Ureter (tissue), 1 donor: ENCODE data around the gene GCM1. TPM values are rescaled to one million over a fixed set of nuclear protein-coding genes. Genes with fewer than 3 reads are reported as not detected.
"Not testable (repeated sequence)": the region's sequence is repeated elsewhere in the genome, so short reads cannot be mapped to it uniquely, and the experiment has no call there.

Source experiments
- DNase-seq: peaks from one replicate; pipeline ENCODE4 v3.0.0-alpha.2; 2020; ENCODE audit warnings: low spot score
- total RNA-seq: library from RNA; stranded (reverse); gene quantifications from one replicate; pipeline ENCODE4 v1.2.4, GENCODE V29; 2023
- donor health status: DM: yes; HTN: yes; CAD: no.

Gene GCM1, protein sequence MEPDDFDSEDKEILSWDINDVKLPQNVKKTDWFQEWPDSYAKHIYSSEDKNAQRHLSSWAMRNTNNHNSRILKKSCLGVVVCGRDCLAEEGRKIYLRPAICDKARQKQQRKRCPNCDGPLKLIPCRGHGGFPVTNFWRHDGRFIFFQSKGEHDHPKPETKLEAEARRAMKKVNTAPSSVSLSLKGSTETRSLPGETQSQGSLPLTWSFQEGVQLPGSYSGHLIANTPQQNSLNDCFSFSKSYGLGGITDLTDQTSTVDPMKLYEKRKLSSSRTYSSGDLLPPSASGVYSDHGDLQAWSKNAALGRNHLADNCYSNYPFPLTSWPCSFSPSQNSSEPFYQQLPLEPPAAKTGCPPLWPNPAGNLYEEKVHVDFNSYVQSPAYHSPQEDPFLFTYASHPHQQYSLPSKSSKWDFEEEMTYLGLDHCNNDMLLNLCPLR
- not detected for total RNA-seq

DNA sequence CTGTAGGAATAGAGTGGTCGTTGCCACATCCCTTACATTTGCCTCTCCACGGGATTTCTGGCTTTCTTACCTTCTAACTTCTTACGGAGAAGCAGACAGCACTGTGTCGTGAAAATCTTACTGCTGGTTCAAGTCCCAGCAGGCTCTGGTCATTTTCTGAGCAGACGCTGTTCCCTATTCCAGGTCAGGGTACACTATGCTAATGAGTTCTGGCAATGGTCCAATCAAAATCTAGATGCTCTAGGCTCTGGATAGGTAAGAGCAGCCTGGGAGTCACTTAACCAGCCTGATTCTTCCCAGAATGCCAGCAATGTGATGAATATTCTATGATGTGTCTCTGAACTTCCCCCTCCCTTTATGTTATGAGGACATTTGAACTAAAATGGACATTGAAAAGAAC is at the start of gene GCM1:
Gene GCM1, minus strand, starts transcription at position 158 of the 400 bp plus-strand sequence. CDS start 3,209 bp downstream, outside the sequence.
- DNase-seq = no peak

DNA sequence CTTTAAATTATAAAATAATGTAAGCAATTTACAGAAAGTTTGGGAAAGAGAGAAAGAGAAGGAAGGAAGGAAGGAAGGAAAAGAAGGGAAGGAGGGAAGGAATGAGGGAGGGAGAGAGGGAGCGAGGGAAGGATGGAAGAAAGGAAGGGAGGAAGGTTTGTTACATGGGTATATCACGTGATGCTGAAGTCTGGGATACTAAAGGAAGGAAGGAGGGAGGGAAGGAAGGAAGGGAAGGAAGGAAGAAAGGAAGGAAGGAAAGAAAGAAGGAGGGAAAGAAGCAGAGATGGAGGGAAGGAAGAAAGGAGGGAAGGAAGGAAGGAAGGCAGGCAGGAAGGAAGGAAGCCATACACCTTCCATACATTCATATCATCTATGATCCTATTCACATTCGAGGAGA is 48.9 kb upstream of the GCM1 start:
- DNase-seq = no peak

DNA sequence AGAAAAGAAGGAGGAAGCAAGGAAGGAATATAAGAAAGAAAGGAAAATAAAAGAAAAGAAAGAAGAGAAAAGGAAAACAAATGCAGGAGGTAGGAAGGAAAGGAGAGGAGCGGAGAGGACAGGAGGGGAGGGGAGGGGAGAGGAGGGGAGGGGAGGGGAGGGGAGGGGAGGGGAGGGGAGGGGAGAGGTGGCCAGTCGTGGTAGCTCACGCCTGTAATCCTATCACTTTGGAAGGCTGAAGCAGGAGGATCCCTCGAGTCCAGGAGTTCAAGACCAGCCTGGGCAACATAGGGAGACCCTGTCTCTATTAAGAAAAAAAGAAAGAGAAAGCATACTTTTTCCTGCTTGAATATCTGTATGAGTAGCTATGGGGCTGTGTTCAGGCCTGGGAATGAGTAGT is 46.4 kb upstream of the GCM1 start:
- DNase-seq = no peak

DNA sequence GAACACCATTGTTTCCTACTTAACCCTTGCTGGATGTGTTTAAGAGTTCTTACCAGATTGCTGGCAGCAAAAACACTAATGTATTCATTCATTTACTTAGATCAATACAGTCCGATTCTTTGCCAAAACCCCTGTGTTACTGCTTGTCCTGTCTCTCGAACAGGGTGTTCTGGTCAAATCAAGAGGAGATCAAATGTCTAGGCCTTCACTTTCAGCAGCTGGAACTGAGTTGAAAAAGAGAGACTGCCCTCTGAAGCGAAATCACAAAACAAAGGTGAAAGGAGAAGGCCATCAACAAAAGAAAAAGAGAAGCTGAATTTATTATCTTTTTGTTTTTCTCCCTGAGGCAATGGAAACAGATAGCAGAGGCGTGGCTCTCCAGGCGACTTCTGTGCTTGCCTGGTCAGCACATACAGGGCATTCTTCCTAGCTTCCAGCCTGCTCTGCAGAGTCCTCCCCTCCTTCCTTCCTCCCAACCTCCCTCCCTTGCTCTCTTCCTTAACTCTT is 44.1 kb upstream of the GCM1 start:
- no peak for DNase-seq

DNA sequence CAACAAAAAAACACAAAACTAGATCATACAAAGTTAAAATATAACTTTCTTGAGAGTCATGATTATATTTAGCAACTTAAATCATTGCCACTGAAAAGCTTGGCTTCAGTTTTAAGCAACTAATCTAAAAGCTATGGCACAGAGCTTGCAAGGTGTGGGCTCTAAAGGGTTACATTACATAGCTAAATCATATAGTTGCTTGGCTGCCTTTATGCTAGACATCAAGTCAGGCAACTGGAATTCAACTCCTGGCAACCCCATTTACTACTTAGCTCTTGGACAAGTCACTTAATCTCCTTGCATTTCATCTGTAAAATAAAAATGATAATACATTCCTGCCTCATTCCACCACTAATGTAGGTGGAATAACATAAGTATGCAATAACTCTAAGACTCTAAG is 40.9 kb upstream of the GCM1 start:
- no peak for DNase-seq

DNA sequence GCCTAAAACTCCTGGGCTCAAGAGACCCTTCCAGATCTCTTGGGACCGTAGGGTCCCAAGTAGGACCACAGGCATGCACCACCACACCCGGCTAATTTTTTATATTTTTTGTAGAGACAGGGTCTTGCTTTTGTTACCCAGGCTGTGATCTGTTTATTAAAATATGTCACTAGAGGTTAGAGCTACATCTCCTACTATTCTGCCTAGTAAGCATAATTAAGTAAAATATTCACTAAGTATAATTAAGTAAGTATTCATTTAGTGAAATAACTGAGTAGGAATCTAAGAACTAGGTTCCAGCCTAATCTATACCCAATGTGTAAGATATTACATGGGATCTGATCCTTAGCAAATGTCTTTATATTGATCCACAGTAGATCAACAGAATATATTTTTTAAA is 40.2 kb upstream of the GCM1 start:
- DNase-seq = no peak

DNA sequence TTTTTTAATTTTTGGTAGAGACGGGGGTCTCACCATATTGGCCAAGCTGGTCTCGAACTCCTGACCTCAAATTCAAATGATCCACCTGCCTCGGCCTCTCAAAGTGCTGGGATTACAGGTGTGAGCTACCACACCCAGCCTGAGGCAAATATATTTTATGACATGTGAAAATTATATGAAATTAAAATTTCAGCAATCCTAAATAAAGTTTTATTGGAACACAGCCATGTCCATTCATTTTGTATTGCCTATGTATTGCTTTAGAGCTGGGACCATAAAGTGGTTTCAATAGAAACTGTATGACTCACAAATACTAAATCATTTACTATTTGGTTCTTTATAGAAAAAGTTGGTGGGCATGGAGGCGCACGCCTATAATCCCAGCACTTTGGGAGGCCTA is 32.0 kb upstream of the GCM1 start:
- no peak for DNase-seq

DNA sequence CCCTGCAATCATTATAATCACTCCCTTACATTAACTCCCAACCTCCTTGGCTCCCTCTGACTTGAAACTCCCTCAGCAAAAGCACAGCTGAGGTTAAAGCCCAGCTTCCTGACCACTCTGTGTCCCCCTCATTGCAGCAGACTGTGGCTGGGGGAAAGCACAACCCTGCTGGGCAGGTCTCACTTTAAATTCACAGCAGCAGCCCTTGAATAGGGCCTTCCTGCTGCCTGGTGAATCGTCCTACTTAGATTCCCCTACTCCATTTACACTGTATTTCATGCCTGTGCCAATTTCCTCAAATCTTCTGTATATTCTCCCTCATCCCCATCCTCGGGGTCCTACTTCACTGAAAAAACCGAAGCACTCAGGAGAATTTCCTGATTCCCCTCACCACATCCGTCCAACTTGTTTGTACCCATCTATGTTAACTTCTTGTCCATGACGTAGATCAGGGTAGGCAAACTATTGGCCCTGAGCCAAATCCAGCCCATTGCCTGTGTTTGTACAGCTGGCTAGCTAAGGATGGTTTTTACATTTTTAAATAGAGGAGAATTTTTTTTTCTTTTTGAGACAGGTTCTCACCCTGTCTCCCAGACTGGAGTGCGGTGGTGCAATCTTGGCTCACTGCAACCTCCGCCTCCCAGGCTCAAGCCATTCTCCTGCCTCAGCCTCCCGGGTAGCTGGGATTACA is 31.5 kb upstream of the GCM1 start:
- peak; percentile 77 for DNase-seq

DNA sequence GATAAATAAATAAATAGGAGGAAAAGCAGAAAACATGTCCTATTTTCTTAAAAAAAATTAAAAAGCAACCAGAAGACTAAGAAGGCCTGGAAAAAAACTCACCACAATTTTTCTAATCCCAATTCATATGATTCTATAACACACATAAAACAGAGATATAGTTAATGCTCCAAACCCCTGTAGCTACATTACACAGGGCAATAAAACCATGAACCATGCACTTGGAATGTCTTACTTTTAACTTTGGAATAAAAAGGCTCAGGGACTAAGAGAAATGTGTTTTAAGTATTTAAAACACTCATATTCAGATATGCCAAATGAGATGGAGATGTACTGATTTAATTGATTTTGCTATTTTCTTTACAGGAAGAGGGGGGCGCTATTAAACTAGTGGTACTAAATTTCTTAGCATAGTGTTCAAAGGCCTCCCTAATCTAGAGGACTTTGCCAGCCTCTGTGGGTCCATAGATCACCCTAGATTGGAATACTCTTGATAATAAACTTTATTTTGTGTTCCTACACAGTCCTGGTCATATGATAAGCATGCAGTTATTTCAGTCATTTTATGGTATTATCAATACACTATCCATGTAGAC is 30.3 kb upstream of the GCM1 start:
- DNase-seq = no peak

DNA sequence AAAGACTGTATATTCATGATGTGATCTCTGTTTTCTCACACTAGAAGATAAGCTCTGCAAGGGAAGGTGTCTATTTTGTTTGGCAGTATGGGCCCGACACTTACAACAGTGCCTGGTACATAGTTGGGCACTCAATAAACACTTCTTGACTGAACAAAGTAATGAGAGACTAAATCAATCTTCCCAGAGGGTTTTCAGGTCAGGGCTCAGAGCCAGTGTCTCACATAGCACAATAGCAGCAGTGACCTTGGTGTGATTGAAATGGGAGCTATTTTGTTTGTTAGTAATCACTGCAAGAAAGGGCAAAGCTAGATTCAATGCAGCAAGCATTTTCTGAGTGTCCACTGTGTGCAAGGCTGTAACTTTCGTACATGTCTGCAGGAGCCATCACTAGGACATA is 26.4 kb upstream of the GCM1 start:
- no peak for DNase-seq

DNA sequence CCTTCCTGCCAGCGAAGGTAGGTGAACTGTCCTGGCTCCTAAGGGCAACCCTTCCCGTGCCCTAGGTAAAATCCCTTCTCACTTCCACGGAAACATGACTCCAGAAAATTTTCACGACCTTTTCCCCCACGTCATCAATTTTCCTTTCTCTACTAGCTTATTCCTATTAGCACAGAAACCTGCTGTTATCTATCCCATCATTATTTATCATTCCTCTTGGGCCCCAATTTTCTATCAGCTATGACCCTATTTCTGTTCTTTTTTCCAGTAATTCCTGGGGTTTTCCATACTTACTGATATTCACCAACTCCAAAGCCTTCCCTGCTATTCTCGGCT is 23.8 kb upstream of the GCM1 start:
- DNase-seq = no peak

DNA sequence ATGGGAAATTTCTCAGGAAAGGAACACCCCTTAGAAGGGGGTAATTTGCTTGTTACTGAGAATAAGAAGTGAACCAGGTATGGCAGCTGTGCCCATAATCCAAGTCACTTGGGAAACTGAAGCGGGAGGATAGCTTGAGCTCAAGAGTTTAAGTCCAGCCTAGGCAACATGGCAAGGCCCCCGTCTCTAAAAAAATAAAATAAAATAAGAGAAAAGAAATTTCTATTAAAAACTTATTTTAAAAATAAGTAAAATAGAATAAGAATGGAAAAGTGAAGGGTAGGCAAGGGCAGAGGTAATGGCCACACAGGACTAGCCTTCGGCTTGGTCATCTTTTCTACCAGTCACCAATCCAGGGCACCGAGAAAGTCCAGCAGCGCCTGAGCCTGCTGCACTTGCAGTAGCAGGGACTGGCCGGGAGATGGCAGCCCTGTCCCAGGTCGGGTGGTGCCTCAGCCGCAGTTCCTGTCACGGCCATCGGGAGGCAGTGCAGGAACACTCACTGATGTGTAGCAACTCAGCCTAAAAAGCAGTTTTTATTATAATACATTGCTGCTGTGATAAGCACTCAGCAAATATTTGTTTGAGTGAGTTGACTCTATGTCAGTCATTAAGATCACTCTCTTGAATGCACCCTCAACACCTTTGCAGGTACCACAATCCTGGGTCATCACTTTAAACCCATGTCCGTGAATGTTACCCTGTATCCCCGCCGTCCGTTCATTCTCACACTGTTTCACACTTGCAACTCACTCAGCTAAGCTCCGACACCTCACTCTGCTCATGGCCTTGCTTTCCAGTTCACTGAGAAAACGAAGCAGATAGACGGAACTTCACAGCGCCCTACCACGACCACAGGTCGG is 23.2 kb upstream of the GCM1 start:
- DNase-seq = peak; percentile 92

DNA sequence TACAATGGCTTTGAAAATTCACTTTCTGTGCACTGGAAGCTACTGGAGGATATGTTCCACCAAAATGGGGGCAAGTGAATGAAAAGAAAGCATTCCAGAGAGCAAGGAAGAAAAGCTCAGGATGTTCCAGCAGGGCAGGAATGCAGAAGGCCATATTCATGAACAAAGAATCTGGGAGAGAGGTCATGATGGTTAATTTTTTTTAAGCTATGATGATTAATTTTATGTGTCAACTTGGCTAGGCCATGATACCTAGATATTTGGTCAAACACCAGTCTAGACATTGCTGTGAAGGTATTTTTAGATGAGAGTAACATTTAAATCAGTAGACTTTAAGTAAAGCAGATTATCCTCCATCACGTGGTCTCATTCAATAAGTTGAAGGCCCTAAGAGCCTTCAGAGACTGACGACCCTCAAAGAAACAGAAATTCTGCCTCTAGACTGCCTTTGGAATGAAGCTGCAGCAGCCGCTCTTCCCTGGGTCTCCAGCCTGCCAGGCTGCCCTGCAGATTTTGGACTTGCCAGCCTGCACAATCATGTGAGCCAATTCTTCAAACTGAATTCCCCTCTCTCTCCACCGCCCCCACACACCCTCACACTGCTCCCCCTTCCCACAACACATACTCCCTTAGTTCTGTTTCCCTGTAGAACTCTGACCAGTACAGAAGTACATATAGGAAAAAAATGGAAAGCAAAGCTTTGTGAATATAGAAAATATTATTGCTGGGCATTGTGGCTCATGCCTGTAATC is 20.1 kb upstream of the GCM1 start:
- DNase-seq = no peak

DNA sequence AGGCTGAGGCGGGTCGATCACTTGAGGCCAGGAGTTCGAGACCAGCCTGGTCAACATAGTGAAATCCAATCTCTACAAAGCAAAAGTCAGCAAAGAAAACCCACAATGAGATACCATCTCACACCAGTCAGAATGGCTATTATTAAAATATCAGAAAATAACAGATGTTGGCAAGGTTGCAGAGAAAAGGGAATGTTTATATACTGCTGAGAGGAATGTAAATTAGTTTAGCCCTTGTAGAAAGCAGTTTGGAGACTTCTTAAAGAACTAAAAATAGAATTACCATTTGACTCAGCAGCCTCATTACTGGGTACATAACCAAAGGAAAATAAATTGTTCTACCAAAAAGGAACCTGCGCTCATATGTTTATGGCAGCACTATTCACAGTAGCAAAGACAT is 16.7 kb upstream of the GCM1 start:
- DNase-seq = no peak

DNA sequence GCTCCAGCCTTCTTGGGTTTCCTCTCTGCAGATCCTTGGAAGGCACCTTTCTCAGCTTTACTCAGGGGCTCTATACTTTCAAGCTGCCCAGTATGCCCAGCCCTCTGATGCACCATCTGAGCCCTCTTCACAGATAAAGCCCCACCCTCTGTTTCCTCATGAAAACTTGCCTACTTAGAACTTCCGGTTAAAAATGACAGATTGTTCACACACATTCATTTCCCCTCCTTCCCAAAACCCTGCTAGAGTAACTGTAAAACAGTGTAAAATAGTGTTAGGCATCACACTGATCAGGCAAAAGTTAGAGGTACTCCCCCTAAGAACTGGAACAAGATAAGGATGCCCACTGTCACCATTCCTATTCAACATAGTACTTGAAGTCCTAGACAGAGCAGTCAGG is 14.0 kb upstream of the GCM1 start:
- DNase-seq = no peak

DNA sequence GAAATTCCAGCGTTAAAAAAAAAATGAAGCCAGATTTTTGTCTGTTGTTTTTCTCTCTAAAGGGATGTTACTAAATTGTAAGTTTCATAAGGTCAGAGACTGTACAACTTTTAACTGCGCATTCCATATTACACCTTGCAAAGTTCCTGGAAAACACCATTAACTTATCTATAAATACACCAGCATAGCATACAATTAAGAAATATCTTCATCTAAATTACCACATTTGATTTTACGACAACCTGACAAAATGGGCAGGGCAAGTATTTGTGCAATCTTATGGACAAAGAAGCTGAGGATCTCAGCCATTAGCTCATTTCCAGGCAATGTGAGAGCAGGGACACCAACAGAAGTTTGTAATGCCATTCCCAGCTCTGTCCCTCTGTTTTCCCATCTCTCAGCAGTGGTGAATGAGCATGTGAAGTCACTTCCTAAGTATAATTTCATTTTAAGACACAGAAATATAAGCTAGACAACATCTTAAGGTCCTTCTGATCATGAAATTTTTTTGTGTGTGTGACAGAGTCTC is 12.9 kb upstream of the GCM1 start:
- DNase-seq = no peak

DNA sequence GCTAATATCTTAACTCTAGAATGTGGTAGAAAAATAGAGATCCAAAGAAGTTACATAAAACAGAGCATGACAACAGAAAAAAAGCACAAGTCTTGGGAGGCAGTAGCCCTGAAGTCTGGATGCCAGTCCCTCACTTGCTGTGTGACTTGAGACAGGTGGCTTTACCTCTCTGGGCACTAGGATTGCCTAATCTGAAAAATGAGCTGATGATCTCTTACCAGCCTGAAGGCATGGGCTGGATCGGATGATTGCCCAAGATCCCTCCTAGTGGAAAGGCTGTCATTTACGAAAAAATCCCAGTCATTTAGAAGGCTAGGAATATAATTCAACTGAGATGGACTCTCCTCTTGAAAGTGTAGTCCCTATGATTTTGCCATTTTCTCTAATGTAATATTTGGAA is 10.9 kb upstream of the GCM1 start:
- DNase-seq = no peak

DNA sequence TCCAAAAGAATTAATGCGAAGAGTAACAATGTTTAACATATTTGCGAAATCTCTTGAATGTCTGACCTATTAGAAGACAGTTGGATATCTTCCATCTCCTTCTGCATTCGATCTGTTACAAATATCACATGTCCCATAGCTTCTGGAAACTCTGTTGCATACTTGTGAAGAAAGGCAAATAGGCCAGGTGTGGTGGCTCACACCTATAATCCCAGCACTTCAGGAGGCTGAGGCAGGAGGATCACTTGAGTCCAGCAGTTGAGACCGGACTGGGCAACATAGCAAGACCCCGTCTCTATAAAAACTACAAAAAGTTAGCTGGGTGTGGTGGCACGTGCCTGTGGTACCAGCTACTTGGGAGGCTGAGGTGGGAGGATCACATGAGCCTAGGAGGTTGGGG is 9.4 kb upstream of the GCM1 start:
- DNase-seq = not testable (repeated sequence)

DNA sequence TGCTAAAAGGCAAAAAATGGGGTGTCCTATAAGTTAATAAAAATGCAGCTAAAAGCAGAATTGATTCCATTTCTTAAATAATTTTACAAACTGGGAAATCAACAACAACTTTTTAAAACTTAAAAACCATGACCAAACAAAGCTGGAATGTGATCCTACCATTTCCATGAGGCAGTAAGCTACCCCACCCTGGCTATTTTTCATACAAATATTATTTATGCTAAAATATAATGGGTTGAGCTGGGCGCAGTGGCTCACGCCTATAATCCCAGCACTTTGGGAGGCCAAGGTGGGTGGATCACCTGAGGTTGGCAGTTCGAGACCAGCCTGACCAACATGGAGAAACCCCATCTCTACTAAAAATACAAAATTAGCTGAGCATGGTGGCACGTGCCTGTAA is 6.6 kb upstream of the GCM1 start:
- not testable (repeated sequence) for DNase-seq

DNA sequence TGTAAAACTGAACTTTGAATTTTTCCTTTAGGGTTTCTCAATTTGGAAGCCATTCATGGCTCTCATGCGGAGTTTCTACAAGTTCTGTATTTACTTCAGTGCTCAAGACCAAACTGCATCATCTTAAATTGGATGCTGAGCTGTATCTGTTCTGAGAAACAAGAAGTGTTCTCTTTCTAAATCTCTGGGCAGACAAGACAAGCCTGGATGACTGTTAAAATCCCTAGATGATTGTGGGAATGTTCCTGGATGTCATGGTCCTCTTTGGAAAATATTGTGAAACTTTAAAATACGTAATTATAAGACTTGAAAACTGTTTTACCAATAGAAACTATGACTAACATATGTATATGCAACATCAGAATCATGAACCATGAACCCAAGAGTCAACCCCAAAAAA is 6.2 kb upstream of the GCM1 start:
- no peak for DNase-seq

DNA sequence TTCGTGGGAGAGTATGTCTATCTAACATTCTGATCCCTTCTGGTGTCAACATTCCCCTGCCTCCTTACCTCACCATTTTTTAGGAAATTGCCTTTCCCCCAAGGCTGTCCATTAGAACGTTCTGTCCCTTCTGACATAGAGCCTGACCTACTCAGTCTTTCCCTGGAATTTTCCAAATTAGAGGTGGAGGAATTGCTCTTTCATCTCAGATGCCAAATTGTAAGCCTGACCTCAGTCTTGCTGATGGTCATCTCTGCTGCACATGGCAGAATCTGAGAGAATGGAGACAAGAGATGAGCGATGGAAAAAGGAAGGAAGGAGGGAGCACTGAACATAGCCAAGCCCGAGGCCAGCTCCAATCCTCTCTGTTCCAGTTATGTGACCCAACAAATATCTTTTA is 5.4 kb upstream of the GCM1 start:
- no peak for DNase-seq
